Activated naive CD8-positive, alpha-beta T cell treated with anti-CD3 and anti-CD28 coated beads, Interleukin-2, amount 50 U/mL, for 24 hours (primary cell): ENCODE data around the gene SDE2.
"Not testable (repeated sequence)": the region's sequence is repeated elsewhere in the genome, so short reads cannot be mapped to it uniquely, and the experiment has no call there.

Source experiments
- ATAC-seq: fragments of 150-1000 bp; cut with Tn5 transposase; one replicate; pipeline ENCODE4 v1.10.0; 2021
- DNase-seq: peaks from one replicate; pipeline ENCODE4 v3.0.0; 2021
- H3K27ac Mint-ChIP-seq: one replicate; pipeline ENCODE4 v1.8.0; 2021; ENCODE audit warnings: mild to moderate bottlenecking, mixed read lengths
- H3K27me3 Mint-ChIP-seq: one replicate; pipeline ENCODE4 v1.8.0; 2021; ENCODE audit warnings: mixed read lengths
- H3K36me3 Mint-ChIP-seq: one replicate; pipeline ENCODE4 v1.8.0; 2021; ENCODE audit warnings: low read depth, mixed read lengths
- H3K4me1 Mint-ChIP-seq: one replicate; pipeline ENCODE4 v1.8.0; 2021; ENCODE audit warnings: mixed read lengths
- H3K4me3 Mint-ChIP-seq: one replicate; pipeline ENCODE4 v1.8.0; 2021; ENCODE audit warnings: mild to moderate bottlenecking, moderate library complexity, mixed read lengths
- H3K9me3 Mint-ChIP-seq: one replicate; pipeline ENCODE4 v1.8.0; 2021; ENCODE audit warnings: mixed read lengths

SDE2 gene

DNA sequence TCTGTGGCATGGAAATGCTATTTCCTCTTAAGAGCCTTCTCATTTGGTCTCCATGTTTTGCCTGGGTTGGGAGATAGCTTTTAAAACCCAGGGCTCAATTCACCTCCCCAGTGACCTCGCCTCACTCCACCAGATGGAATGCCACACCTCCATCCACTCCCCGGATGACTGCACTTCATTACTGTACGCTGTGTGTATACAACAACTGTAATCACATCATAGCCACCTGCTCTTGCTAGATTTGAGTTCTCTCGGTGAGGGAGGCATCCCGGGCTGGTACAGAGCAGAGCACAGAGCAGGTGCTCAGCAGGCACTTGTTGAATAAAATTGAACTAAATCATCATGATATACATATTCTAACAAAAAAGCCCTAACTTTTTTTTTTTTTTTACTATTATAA, 26.0 kb downstream of the SDE2 start:
- Mint-ChIP-seq H3K27me3 (no peaks in the 10 kb centered on the region), H3K4me3 (no peak overlapping the region), H3K9me3 (no peaks in the 10 kb centered on the region)

DNA sequence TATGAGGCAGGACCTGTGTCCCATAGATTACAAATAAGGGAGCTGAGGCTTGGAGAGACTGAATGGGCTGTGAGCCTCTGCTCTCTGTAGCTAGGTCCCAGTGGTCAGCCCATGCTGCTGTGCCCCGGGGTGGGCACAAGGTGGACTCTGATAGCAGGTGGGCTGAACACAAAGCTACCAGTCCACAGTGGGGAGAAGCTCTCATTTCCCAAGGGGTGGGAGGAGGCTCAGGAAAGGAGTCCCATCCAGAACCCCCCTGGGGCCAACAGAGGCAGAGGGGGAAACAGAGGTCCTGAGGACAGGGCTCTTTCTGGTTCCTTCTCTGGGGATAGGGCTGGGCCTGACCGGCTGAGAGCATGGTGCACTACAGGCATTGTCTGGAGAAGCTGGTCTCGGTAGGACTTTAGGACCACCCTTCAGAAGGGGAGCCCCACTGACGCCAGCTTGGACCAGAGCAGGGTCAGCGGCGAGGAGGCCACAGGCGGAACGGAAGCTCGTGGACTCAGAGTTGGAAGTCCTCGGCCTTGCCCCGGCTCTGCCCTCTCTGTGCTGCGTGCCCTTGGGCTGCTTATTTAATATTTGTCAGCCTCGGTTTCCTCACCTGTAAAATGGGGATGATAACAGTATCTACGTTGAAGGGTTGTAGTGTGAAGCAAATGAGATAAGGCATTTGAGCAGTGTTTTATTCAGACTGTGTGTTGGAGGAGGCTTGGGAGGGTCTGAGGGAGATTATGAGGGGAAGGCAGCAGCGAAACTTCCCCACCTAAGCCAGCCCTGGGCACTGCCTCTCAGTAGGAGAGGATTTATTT, 26.6 kb downstream of the SDE2 start:
- peaks cover 8% of the 10 kb centered on the region for H3K4me1 Mint-ChIP-seq
- no peak overlapping the region for H3K4me3 Mint-ChIP-seq
- H3K27ac Mint-ChIP-seq, result no peak overlapping the region
- H3K36me3 Mint-ChIP-seq, result no peaks in the 10 kb centered on the region
- no peaks in the 10 kb centered on the region for H3K9me3 Mint-ChIP-seq
- DNase-seq, result no peak
- H3K27me3 Mint-ChIP-seq, result no peaks in the 10 kb centered on the region
- ATAC-seq, result no peak

More for the DNA sequence above, 26.0 kb downstream of the SDE2 start:
- ATAC-seq (no peak), DNase-seq (no peak)
- Mint-ChIP-seq H3K36me3 (no peaks in the 10 kb centered on the region), H3K27ac (no peak overlapping the region), H3K4me1 (peaks cover 13% of the 10 kb centered on the region)

DNA sequence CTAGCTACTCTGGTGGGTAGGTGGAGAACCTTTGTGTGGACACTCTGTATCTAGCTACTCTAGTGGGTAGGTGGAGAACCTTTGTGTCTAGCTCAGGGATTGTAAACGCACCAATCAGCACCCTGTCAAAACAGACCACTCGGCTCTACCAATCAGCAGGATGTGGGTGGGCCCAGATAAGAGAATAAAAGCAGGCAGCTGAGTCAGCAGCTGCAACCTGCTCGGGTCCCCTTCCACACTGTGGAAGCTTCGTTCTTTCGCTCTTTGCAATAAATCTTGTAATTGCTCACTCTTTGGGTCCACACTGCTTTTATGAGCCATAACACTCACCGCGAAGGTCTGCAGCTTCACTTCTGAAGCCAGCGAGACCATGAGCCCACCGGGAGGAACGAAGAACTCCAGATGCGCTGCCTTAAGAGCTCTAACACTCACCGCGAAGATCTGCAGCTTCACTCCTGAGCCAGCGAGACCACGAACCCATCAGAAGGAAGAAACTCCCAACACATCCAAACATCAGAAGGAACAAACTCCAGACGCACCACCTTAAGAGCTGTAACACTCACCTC, 28.5 kb downstream of the SDE2 start:
- H3K27ac Mint-ChIP-seq, H3K9me3 Mint-ChIP-seq, DNase-seq, H3K4me1 Mint-ChIP-seq, H3K36me3 Mint-ChIP-seq, H3K27me3 Mint-ChIP-seq, ATAC-seq, H3K4me3 Mint-ChIP-seq: not testable (repeated sequence)

DNA sequence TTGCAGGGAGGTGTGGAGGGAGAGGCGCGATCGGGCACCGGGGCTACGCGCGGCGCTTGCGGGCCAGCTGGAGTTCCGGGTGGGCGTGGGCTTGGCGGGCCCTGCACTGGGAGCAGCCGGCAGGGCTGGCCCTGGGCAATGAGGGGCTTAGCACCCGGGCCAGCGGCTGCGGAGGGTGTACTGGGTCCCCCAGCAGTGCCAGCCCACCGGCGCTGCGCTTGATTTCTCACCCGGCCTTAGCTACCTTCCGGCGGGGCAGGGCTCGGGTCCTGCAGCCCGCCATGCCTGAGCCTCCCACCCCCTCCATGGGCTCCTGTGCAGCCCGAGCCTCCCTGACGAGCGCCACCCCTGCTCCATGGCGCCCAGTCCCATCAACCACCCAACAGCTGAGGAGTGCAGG, 29.4 kb downstream of the SDE2 start:
- not testable (repeated sequence) for H3K9me3 Mint-ChIP-seq, H3K27me3 Mint-ChIP-seq, ATAC-seq

GRCh38 chr1:225965231-225965630, 33.9 kb downstream of the SDE2 start:
- Mint-ChIP-seq H3K27me3 (peaks cover 1% of the 10 kb centered on the region), H3K4me3 (no peak overlapping the region), H3K36me3 (no peaks in the 10 kb centered on the region), H3K4me1 (no peaks in the 10 kb centered on the region), H3K9me3 (no peaks in the 10 kb centered on the region), H3K27ac (no peak overlapping the region)
- DNase-seq (no peak), ATAC-seq (no peak)

More for the DNA sequence above, 29.4 kb downstream of the SDE2 start:
- DNase-seq, H3K27ac Mint-ChIP-seq, H3K36me3 Mint-ChIP-seq, H3K4me1 Mint-ChIP-seq, H3K4me3 Mint-ChIP-seq: not testable (repeated sequence)

DNA sequence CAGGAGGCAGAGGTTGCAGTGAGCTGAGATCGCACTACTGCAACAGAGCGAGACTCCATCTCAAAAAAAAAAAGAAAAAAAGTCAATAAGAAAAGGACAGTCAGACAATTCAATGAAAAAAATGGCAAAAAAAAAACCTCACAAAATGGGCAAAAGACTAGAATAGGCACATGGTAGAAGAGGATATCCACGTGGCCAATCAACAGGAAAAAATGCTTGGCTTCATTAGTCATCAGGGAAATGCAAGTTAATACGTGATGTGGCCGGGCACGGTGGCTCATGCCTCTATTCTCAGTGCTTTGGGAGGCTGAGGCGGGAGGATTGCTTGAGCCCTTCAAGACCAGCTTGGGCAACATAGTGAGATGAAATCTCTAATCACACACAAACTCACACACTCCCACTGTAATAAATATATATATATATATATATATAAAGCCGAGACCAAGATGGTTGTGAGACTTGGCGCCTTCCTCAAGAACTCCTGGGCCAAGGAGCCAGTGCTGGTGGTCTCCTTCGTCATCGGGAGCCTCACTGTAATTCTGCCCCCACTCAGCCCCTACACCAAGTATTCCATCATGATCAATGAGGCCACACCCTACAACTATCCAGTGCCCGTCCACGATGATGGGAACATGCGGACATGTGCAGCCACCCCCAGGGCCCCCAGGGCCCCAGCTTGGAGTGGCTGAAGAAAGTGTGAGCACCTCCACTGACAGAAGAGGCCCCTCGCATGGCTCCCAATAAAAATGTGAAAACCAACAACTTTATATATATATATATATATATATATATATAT, 35.2 kb downstream of the SDE2 start:
- ATAC-seq (no peak), DNase-seq (no peak)
- peaks cover 1% of the 10 kb centered on the region for H3K27me3 Mint-ChIP-seq
- H3K4me3 Mint-ChIP-seq, result no peak overlapping the region
- no peaks in the 10 kb centered on the region for H3K36me3 Mint-ChIP-seq
- H3K9me3 Mint-ChIP-seq, result no peaks in the 10 kb centered on the region
- H3K4me1 Mint-ChIP-seq, result no peaks in the 10 kb centered on the region
- H3K27ac Mint-ChIP-seq, result no peak overlapping the region

DNA sequence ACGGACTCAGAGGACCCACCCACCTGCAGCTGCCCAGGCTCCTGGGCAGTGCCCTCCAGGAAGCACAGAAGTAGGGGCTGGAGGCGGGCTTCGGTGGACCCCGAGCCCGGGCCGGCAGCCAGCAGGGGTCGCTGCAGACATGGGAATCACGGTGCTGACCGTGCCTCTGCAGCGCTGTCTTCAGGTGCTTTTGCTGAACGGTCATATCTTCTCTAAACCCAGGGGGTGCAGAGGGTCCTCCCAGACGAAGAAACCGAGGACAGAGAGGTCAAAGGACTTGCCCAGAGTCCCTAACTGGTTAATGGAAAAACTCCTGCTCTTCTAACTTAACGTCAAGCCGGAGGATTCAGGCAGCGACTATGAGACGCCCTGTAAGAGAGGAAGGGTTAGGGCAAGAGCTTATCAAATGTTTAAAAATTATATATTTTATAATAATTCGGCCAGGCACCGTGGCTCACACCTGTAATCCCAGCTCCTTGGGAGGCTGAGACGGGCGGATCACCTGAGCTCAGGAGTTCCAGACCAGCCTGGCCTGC, 36.6 kb downstream of the SDE2 start:
- Mint-ChIP-seq H3K4me3 (no peak overlapping the region), H3K36me3 (no peaks in the 10 kb centered on the region), H3K27me3 (peaks cover 1% of the 10 kb centered on the region), H3K27ac (no peak overlapping the region), H3K4me1 (no peaks in the 10 kb centered on the region), H3K9me3 (no peaks in the 10 kb centered on the region)
- ATAC-seq (peak; percentile 92), DNase-seq (peak; percentile 87)

DNA sequence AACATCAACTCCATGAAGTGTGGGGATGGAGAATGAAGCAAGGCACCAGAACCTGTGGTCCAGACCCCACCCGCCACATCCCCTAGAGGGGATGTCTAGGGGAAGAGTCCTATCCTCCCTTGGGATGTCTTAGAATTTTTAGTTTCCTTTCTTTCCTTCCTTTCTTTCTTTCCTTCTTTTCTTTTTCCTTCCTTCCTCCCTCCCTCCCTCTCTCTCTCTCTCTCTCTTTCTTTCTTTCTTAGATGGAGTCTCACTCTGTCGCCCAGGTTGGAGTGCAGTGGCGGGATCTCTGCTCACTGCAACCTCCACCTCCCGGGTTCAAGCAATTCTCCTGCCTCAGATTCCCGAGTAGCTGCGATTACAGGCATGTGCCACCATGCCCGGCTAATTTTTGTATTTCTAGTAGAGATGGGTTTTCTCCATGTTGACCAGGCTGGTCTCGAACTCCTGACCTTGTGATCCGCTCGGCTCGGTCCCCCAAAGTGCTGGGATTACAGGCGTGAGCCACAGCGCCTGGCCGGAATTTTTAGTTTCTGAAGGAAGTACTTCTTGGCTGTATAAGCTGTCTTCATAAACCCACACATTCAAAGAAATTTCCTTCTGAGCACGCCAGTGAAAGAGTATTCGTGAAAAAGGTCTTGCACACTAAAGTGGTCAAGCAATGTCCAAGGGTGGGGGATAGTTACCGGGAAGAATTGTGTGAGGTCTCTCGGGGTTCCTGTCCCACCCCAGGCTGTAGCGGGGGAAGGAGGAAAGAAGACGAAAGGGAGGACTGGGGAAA, 37.3 kb downstream of the SDE2 start:
- ATAC-seq (no peak), DNase-seq (no peak)
- Mint-ChIP-seq H3K27me3 (peaks cover 1% of the 10 kb centered on the region), H3K9me3 (no peaks in the 10 kb centered on the region), H3K4me3 (no peak overlapping the region), H3K4me1 (no peaks in the 10 kb centered on the region), H3K27ac (no peak overlapping the region), H3K36me3 (no peaks in the 10 kb centered on the region)

- DNase-seq (no peak), ATAC-seq (no peak)
- Mint-ChIP-seq H3K27me3 (peaks cover 3% of the 10 kb centered on the region), H3K27ac (no peak overlapping the region), H3K9me3 (no peaks in the 10 kb centered on the region), H3K4me3 (no peak overlapping the region), H3K4me1 (no peaks in the 10 kb centered on the region), H3K36me3 (no peaks in the 10 kb centered on the region)
Observed at GRCh38 chr1:225958041-225958440, 41.1 kb downstream of the SDE2 start.

GRCh38 chr1:225954753-225955152, 44.4 kb downstream of the SDE2 start:
- DNase-seq, result no peak
- no peak for ATAC-seq
- Mint-ChIP-seq H3K27me3 (peaks cover 13% of the 10 kb centered on the region), H3K27ac (no peak overlapping the region), H3K9me3 (no peaks in the 10 kb centered on the region), H3K4me3 (no peak overlapping the region), H3K4me1 (no peaks in the 10 kb centered on the region), H3K36me3 (no peaks in the 10 kb centered on the region)

DNA sequence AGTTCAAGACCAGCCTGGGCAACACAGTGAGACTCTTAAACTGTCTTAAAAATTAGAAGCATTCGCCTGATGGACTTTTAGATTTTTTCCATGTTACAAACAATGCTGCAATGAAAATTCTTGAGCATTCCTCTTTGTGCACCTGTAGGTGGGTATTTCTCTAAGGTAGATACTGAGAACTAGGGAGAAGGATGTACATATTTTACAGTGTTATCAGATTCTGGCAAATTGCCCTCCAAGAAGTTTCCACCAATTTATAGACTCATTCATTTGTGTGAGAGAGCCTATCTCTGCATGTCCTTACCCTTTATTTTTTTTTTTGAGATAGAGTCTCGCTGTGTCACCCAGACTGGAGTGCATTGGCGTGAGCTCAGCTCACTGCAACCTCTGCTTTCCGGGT, 45.8 kb downstream of the SDE2 start:
- no peak overlapping the region for H3K27ac Mint-ChIP-seq
- H3K4me1 Mint-ChIP-seq, result no peaks in the 10 kb centered on the region
- H3K9me3 Mint-ChIP-seq, result no peaks in the 10 kb centered on the region
- H3K4me3 Mint-ChIP-seq, result no peak overlapping the region
- peaks cover 15% of the 10 kb centered on the region for H3K27me3 Mint-ChIP-seq
- DNase-seq (no peak), ATAC-seq (no peak)
- H3K36me3 Mint-ChIP-seq, result no peaks in the 10 kb centered on the region

DNA sequence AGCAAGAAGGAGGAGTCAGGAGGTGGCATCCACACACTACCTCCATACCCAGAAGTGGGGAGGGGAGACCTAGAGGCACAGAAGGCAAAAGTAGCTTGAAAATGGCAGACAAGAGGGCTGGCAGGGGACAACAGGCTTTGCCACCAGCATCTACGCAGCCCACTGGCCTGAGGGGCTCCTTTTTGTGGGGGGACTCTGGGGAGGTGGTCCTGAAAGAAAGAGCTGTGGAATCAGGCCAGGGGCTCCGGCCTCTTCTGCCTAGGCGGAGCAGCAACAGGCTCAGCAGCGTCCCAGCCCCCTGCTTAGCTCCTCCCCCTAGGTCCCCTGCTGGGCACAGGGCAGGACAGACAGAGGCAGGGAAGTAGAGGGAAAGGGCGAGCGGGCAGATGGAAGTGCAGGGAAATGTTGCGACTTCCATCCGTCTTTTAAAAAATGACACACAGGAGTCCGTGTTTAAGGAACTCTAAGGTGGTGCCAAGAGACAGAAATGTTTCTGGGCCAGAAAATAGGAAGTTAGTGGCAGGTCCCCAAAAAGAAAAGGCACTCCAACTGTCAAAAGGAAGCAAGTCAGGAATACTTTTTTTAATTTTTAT, 48.1 kb downstream of the SDE2 start:
- H3K27ac Mint-ChIP-seq, result no peak overlapping the region
- H3K4me3 Mint-ChIP-seq, result no peak overlapping the region
- peaks cover 17% of the 10 kb centered on the region for H3K27me3 Mint-ChIP-seq

GRCh38 chr1:225949041-225949440, 50.1 kb downstream of the SDE2 start:
- H3K27ac Mint-ChIP-seq, result no peak overlapping the region
- no peak overlapping the region for H3K4me3 Mint-ChIP-seq
- no peaks in the 10 kb centered on the region for H3K9me3 Mint-ChIP-seq
- ATAC-seq (no peak), DNase-seq (no peak)
- H3K27me3 Mint-ChIP-seq, result peaks cover 17% of the 10 kb centered on the region
- H3K36me3 Mint-ChIP-seq, result no peaks in the 10 kb centered on the region
- H3K4me1 Mint-ChIP-seq, result peaks cover 5% of the 10 kb centered on the region

More for the DNA sequence above, 48.1 kb downstream of the SDE2 start:
- Mint-ChIP-seq H3K36me3 (no peaks in the 10 kb centered on the region), H3K4me1 (no peaks in the 10 kb centered on the region), H3K9me3 (no peaks in the 10 kb centered on the region)
- DNase-seq (no peak), ATAC-seq (no peak)

- Mint-ChIP-seq H3K36me3 (no peaks in the 10 kb centered on the region), H3K9me3 (no peaks in the 10 kb centered on the region), H3K4me3 (no peak overlapping the region), H3K4me1 (peaks cover 7% of the 10 kb centered on the region), H3K27me3 (peaks cover 14% of the 10 kb centered on the region), H3K27ac (no peak overlapping the region)
- DNase-seq, result no peak
- ATAC-seq, result no peak
Observed at GRCh38 chr1:225946803-225947202, 52.3 kb downstream of the SDE2 start.
